Colonic mucosa (tissue), 4 donors: Measurements from ENCODE around the gene PCDHGA4. TPM values are rescaled to one million over a fixed set of nuclear protein-coding genes. Genes with fewer than 3 reads are reported as not detected.

ENCODE experiments used
- DNase-seq: peaks from one replicate; pipeline ENCODE4 v3.0.0-alpha.2; 2020
- H3K27ac ChIP-seq: fragments of 200-600 bp; one replicate; pipeline ENCODE4 v1.8.0; 2021
- H3K27me3 ChIP-seq: fragments of 200-600 bp; one replicate; pipeline ENCODE4 v1.8.0; 2021
- H3K36me3 ChIP-seq: fragments of 200-600 bp; one replicate; pipeline ENCODE4 v1.8.0; 2021
- H3K4me1 ChIP-seq: fragments of 200-600 bp; one replicate; pipeline ENCODE4 v1.8.0; 2021; ENCODE audit warnings: mild to moderate bottlenecking
- H3K4me3 ChIP-seq: fragments of 200-600 bp; one replicate; pipeline ENCODE4 v1.8.0; 2021
- H3K9ac ChIP-seq, 2 donors: one replicate each; pipeline ENCODE4 v1.7.0; 2013; ENCODE audit warnings: control low read depth in 2 of 2, low read depth in 2 of 2, low read length in 2 of 2
- H3K9me3 ChIP-seq: fragments of 200-600 bp; one replicate; pipeline ENCODE4 v1.8.0; 2021
- intact Hi-C: fragments of 100-400 bp; cut with DNase I; formaldehyde crosslinking; loops from one replicate; pipeline ENCODE4 v1.14.1; 2022
- total RNA-seq, 2 donors: library from RNA; stranded (reverse); fragmentation: NEBNext Ultra II Directional in 1 of 2; extraction: Animal tissue kit (Norgen Biotek cat#: 25700) in 1 of 2; gene quantifications; one replicate each; pipeline ENCODE4 v1.2.1, GENCODE V29; 2021
- TF ChIP-seq, protein P1 (sequence below): fragments of 200-600 bp; IDR thresholded peaks from one replicate; pipeline ENCODE4 v1.8.0; 2022; ENCODE audit warnings: antibody characterized with exemption, mild to moderate bottlenecking
- donor health status: healthy.
- donor health status: DM: no; HTN: no; CAD: no.
- donor health status: DM: no; HTN: no; CAD: no.

Gene PCDHGA4
- total RNA-seq, 2 donors from 2014 or later = 0.20 to 1.4 TPM

DNA sequence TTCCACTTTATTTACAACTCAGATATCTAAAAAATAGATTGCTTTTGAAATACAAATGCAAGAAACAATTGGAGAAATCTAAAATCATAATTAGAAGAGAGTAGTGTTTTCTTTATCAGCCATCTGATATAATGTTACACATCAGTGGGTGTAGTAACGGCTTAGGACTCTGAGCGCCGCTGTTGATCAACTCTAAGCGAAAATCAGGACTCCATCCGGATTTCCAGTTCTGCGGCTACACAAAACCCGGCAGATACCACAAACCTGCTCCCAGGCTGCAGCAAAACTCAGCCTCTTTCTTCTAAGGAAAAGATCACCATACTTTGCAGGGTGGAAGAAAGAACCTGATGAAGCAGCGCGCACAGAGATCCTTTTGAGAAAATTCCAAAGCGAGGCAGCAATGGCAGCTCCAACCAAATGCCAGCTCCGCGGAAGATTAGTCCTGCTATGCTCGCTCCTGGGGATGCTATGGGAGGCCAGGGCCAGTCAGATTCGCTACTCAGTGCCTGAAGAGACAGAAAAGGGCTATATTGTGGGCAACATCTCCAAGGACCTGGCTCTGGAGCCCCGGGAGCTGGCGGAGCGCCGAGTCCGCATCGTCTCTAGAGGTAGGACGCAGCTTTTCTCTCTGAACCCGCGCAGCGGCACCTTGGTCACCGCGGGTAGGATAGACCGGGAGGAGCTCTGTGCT, 47.9 kb downstream of the PCDHGA4 start, which contains the start of gene PCDHGA9:
TSS of gene PCDHGA9 (plus strand) at position 226 of the 691 bp plus-strand sequence. CDS start at position 401, 175 bp downstream.
- Histone ChIP-seq H3K4me1 (no peaks in the 10 kb centered on the region), H3K27me3 (no peaks in the 10 kb centered on the region), H3K27ac (no peak within 1 kb of the TSS), H3K9me3 (no peaks in the 10 kb centered on the region), H3K36me3 (no peaks in the 10 kb centered on the region), H3K4me3 (no peak within 1 kb of the TSS), H3K9ac (no peak within 1 kb of the TSS)
- intact Hi-C loops = no loop called here
- TF ChIP-seq, protein P1, sequence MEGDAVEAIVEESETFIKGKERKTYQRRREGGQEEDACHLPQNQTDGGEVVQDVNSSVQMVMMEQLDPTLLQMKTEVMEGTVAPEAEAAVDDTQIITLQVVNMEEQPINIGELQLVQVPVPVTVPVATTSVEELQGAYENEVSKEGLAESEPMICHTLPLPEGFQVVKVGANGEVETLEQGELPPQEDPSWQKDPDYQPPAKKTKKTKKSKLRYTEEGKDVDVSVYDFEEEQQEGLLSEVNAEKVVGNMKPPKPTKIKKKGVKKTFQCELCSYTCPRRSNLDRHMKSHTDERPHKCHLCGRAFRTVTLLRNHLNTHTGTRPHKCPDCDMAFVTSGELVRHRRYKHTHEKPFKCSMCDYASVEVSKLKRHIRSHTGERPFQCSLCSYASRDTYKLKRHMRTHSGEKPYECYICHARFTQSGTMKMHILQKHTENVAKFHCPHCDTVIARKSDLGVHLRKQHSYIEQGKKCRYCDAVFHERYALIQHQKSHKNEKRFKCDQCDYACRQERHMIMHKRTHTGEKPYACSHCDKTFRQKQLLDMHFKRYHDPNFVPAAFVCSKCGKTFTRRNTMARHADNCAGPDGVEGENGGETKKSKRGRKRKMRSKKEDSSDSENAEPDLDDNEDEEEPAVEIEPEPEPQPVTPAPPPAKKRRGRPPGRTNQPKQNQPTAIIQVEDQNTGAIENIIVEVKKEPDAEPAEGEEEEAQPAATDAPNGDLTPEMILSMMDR = no peak
- DNase-seq = no peak

- H3K36me3 ChIP-seq = no peaks in the 10 kb centered on the region
- H3K27me3 ChIP-seq = no peaks in the 10 kb centered on the region
- no peak for DNase-seq
- H3K27ac ChIP-seq = no peak overlapping the region
- H3K4me3 ChIP-seq = no peak overlapping the region
- no peaks in the 10 kb centered on the region for H3K4me1 ChIP-seq
- no peaks in the 10 kb centered on the region for H3K9me3 ChIP-seq
- intact Hi-C loops = no loop called here
- H3K9ac ChIP-seq = no peak overlapping the region
- TF ChIP-seq, protein P1 = no peak
These were observed 48.6 kb downstream of the PCDHGA4 start for GRCh38 chr5:141403387-141403786.

Other genes with a start within 250 kb of the PCDHGA4 start
- gene PCDHB4, start 233.2 kb upstream of the PCDHGA4 start, total RNA-seq = under 1 TPM; 0.17 to 0.96 TPM
- under 1 TPM; 0.10 to 0.66 TPM for gene PCDHB5, start 219.8 kb upstream of the PCDHGA4 start, total RNA-seq
- under 1 TPM; 0.11 to 0.15 TPM for gene PCDHB6, start 205.0 kb upstream of the PCDHGA4 start, total RNA-seq
- gene PCDHB7, start 182.4 kb upstream of the PCDHGA4 start, total RNA-seq = under 1 TPM; 0.15 to 0.40 TPM
- gene PCDHB8, start 177.2 kb upstream of the PCDHGA4 start, total RNA-seq = under 1 TPM; 0.25 to 0.40 TPM
- under 1 TPM; 0.17 to 0.53 TPM for gene PCDHB16, start 172.6 kb upstream of the PCDHGA4 start, total RNA-seq
- under 1 TPM; 0.47 to 0.53 TPM for gene PCDHB9, start 167.9 kb upstream of the PCDHGA4 start, total RNA-seq
- 1 to 10 TPM in 1 of 2 donors, under 1 TPM in 1; 0.17 to 1.1 TPM for gene PCDHB10, start 162.7 kb upstream of the PCDHGA4 start, total RNA-seq
- gene PCDHB11, start 155.4 kb upstream of the PCDHGA4 start, total RNA-seq = 1 to 10 TPM in 1 of 2 donors, under 1 TPM in 1; 0.59 to 2.2 TPM
- gene PCDHB12, start 146.3 kb upstream of the PCDHGA4 start, total RNA-seq = under 1 TPM; 0.40 to 0.56 TPM
- gene PCDHB13, start 141.1 kb upstream of the PCDHGA4 start, total RNA-seq = 1 to 10 TPM in 1 of 2 donors, under 1 TPM in 1; 0.40 to 1.3 TPM
- 1 to 10 TPM in 1 of 2 donors, under 1 TPM in 1; 0.62 to 1.8 TPM for gene PCDHB14, start 131.7 kb upstream of the PCDHGA4 start, total RNA-seq
- gene PCDHB15, start 109.6 kb upstream of the PCDHGA4 start, total RNA-seq = 1 to 10 TPM in 1 of 2 donors, under 1 TPM in 1; 0.27 to 1.8 TPM
- 1 to 10 TPM in 1 of 2 donors, under 1 TPM in 1; 0.21 to 1.1 TPM for gene SLC25A2, start 51.0 kb upstream of the PCDHGA4 start, total RNA-seq
- gene TAF7, start 34.2 kb upstream of the PCDHGA4 start, total RNA-seq = 10 to 100 TPM; 49.3 to 70.2 TPM
- gene PCDHGA1, start 24.5 kb upstream of the PCDHGA4 start, total RNA-seq = under 1 TPM; 0.10 to 0.37 TPM
- gene PCDHGA2, start 16.3 kb upstream of the PCDHGA4 start, total RNA-seq = under 1 TPM; 0.22 to 0.50 TPM
- under 1 TPM; 0.10 to 0.21 TPM for gene PCDHGA3, start 11.2 kb upstream of the PCDHGA4 start, total RNA-seq
- gene PCDHGB1, start 4.9 kb upstream of the PCDHGA4 start, total RNA-seq = 1 to 10 TPM in 1 of 2 donors, under 1 TPM in 1; 0.15 to 1.7 TPM
- gene PCDHGB2, start 5.0 kb downstream of the PCDHGA4 start, total RNA-seq = 1 to 10 TPM in 1 of 2 donors, under 1 TPM in 1; 0.47 to 1.8 TPM
- 1 to 10 TPM in 1 of 2 donors, under 1 TPM in 1; 0.52 to 1.1 TPM for gene PCDHGA5, start 9.1 kb downstream of the PCDHGA4 start, total RNA-seq
- gene PCDHGB3, start 15.2 kb downstream of the PCDHGA4 start, total RNA-seq = 1 to 10 TPM in 1 of 2 donors, under 1 TPM in 1; 0.57 to 1.1 TPM
- gene PCDHGA6, start 18.9 kb downstream of the PCDHGA4 start, total RNA-seq = 1 to 10 TPM in 1 of 2 donors, under 1 TPM in 1; 0.82 to 1.5 TPM
- gene PCDHGA7, start 27.7 kb downstream of the PCDHGA4 start, total RNA-seq = 1 to 10 TPM in 1 of 2 donors, under 1 TPM in 1; 0.59 to 1.0 TPM
- gene PCDHGB4, start 32.7 kb downstream of the PCDHGA4 start, total RNA-seq = under 1 TPM; 0.69 to 0.96 TPM
- gene PCDHGA8, start 37.6 kb downstream of the PCDHGA4 start, total RNA-seq = under 1 TPM; 0.17 to 0.48 TPM
- 1 to 10 TPM; 2.1 to 3.1 TPM for gene PCDHGB5, start 42.9 kb downstream of the PCDHGA4 start, total RNA-seq
- gene PCDHGA9, start 47.8 kb downstream of the PCDHGA4 start, total RNA-seq = 1 to 10 TPM; 1.1 to 2.2 TPM
- gene PCDHGB6, start 53.0 kb downstream of the PCDHGA4 start, total RNA-seq = 1 to 10 TPM; 1.0 to 1.8 TPM
- 1 to 10 TPM; 2.7 to 4.7 TPM for gene PCDHGA10, start 58.0 kb downstream of the PCDHGA4 start, total RNA-seq
- 1 to 10 TPM; 2.5 to 3.3 TPM for gene PCDHGB7, start 62.7 kb downstream of the PCDHGA4 start, total RNA-seq
- 1 to 10 TPM; 1.3 to 1.6 TPM for gene PCDHGA11, start 66.0 kb downstream of the PCDHGA4 start, total RNA-seq
- gene PCDHGA12, start 75.5 kb downstream of the PCDHGA4 start, total RNA-seq = 1 to 10 TPM; 1.0 to 1.5 TPM
- gene PCDHGC3, start 120.9 kb downstream of the PCDHGA4 start, total RNA-seq = 10 to 100 TPM; 13.1 to 22.2 TPM
- under 1 TPM; 0.35 to 0.64 TPM for gene PCDHGC4, start 130.0 kb downstream of the PCDHGA4 start, total RNA-seq
- gene PCDHGC5, start 134.1 kb downstream of the PCDHGA4 start, total RNA-seq = under 1 TPM; 0.32 to 0.64 TPM